IPS-20b (cell line): ENCODE data around the gene LGALSL.

Experiments used
- H3K27ac ChIP-seq: one replicate; pipeline ENCODE4 v1.5.1; 2013; ENCODE audit warnings: low read length
- H3K27me3 ChIP-seq: 2 replicates; pipeline ENCODE4 v1.6.1; 2013; ENCODE audit warnings: mild to moderate bottlenecking, low read length, inconsistent platforms; ENCODE audit not compliant: insufficient read depth
- H3K36me3 ChIP-seq: 2 replicates; pipeline ENCODE4 v1.6.1; 2013; ENCODE audit warnings: low read depth, mild to moderate bottlenecking, inconsistent platforms, low read length, moderate library complexity; ENCODE audit not compliant: insufficient read depth
- H3K4me1 ChIP-seq: 2 replicates; pipeline ENCODE4 v1.6.1; 2013; ENCODE audit warnings: mild to moderate bottlenecking, control low read depth, inconsistent platforms, low read length, moderate library complexity; ENCODE audit not compliant: insufficient read depth
- H3K4me3 ChIP-seq: 2 replicates; pipeline ENCODE4 v1.5.1; 2013; ENCODE audit warnings: mild to moderate bottlenecking, low read length, inconsistent platforms
- H3K9ac ChIP-seq: 2 replicates; pipeline ENCODE4 v1.6.1; 2013; ENCODE audit warnings: low read depth, mild to moderate bottlenecking, inconsistent platforms, low read length, moderate library complexity
- H3K9me3 ChIP-seq: 2 replicates; pipeline ENCODE4 v1.6.1; 2013; ENCODE audit warnings: mild to moderate bottlenecking, low read depth, low read length, inconsistent platforms; ENCODE audit not compliant: insufficient read depth

Gene LGALSL

DNA sequence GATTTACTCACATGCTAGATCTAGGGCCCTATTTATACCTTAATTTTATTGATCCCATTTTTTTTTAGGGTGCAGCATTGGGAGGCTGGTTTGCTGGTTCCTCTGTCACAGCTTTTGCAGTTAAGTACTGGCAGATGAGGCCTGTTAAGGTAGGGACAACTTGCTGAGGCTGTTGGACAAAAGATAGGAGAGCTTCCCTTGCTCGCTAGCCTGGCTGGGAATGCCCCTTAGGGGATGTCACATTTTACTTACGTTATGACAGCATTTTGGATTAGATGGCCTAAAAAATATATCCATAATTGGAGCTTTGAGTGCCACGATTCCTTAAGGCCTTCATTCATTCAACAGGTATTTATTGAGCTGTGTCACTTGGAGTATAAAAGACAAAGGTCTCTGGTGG lies 8.2 kb downstream of the LGALSL start:
- Histone ChIP-seq H3K4me3 (no peak overlapping the region), H3K27ac (no peak overlapping the region), H3K9me3 (no peaks in the 10 kb centered on the region), H3K4me1 (no peaks in the 10 kb centered on the region), H3K36me3 (peaks cover 33% of the 10 kb centered on the region), H3K9ac (no peak overlapping the region), H3K27me3 (no peaks in the 10 kb centered on the region)

DNA sequence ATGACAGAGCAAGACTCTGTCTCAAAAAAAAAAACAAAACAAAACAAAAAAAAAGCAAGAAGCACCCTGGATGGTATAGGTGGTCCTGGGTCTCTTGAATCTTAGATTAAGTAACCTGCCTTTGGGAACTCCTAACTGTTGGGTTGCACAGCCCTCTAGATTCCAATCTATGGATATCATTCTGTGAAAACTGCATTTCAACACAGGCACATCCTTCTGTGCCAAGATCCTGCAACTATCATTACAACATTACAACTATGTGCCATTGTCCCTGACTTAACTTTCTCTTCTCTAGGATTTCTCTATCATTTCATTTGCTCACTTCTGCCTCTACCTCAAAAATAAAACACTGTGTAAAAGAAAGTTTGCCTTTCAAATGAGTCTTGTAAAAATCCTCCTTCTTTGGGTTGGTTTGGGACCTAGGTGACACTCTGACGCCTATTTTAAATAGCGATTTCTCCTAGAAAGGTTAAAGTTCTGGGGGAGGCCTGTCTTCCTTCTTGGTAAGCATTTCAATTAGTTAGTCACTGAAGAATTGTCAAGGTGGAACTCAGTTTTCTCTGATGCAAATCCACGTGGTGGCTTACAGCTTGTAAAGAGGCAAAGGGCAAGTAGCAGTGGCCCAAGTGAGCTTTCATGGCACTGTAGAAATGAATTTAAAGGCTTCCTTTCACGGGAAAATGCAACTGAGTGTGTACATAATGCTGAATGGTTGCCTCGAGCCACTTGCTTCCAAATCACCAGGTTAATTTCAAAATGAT lies 9.2 kb downstream of the LGALSL start:
- Histone ChIP-seq H3K4me3 (no peak overlapping the region), H3K9me3 (no peaks in the 10 kb centered on the region), H3K4me1 (no peaks in the 10 kb centered on the region), H3K27me3 (no peaks in the 10 kb centered on the region), H3K27ac (no peak overlapping the region), H3K9ac (no peak overlapping the region), H3K36me3 (peaks cover 23% of the 10 kb centered on the region)

DNA sequence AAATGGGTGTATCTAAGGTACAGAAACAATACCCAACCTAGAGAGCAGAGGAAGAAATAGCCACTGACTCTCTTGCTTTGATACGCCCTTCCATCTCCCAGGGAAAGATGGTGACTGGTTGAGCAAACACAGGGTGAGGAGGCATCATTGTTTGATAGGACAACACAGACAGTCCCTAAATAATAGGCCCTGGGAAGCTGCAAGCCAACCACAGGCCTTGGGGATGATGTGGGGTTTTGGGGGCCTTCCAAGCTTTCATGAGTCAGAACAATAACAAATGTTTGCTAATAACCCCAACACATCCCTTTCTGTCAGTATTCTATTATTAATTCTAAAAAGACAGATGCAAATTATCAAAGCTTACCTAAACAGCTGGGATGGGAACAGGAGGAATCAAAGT lies 9.8 kb downstream of the LGALSL start:
- no peak overlapping the region for H3K9ac ChIP-seq

DNA sequence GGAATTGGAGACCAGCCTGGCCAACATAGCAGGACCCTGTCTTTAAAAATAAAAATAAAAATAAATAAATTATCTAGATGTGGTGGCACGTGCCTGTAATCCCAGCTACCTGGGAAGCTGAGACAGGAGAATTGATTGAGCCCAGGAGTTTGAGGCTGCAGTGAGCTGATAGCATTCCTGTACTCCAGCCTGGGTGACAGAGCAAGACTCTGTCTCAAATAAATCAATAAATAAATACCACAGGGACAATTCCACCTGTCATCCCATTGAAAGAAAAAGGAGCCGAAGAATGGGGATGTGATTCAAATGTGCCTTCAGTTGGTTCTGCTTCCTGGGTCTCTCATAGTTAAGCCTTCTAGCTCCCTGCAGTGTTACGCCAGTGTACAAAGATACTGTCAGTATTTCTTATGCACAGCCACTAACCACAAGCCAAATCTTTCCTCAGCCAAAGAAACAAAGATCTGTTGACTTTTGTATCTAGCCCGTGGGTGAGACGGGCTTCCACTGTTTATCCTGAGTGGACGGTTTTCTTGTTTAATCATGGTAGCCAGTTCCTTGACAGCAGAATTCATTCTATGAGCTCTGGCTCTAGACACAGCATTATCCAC lies 12.6 kb downstream of the LGALSL start:
- no peak overlapping the region for H3K4me3 ChIP-seq
- H3K36me3 ChIP-seq: no peaks in the 10 kb centered on the region
- no peak overlapping the region for H3K27ac ChIP-seq
- peaks cover 6% of the 10 kb centered on the region for H3K4me1 ChIP-seq
- no peaks in the 10 kb centered on the region for H3K27me3 ChIP-seq
- H3K9me3 ChIP-seq: no peaks in the 10 kb centered on the region
- no peak overlapping the region for H3K9ac ChIP-seq

More for the DNA sequence above, 9.8 kb downstream of the LGALSL start:
- no peaks in the 10 kb centered on the region for H3K4me1 ChIP-seq
- H3K9me3 ChIP-seq: no peaks in the 10 kb centered on the region
- no peak overlapping the region for H3K4me3 ChIP-seq
- no peaks in the 10 kb centered on the region for H3K27me3 ChIP-seq
- no peak overlapping the region for H3K27ac ChIP-seq
- H3K36me3 ChIP-seq: peaks cover 17% of the 10 kb centered on the region

DNA sequence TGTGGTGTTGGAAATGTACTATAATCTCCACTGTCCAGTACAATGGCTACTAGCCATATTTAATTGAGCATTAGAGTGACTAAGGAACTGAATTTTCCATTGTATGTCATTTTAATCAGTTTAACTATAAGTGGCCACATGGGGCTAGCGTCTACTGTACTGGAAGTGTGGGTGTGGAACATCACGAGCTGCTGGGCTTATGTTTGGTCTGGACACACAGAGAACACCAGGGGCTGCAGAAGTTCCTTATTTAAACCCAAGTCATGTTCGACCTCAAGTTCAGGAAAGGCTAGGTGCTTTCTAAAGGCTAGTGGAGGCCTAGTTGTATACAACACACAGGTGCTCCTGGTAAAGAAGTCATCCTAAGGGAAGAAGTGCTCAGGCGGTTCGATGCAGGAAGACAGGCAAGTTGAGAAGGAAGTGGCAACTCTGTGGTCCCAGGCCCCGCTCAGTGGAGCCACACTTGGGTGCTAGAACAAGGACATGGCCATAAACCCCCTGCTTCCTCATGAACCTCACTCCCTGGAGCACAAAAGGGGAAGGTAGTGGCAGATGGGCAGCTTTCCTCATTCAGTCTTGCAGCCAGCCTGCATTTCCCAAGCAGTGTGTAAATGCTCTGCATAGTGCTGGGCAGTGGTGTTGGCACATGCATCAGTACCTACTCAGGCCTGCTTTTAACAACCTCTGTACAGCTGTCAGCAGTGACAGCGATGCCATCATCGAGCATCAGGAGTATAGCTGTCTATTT lies 13.3 kb downstream of the LGALSL start:
- Histone ChIP-seq H3K36me3 (no peaks in the 10 kb centered on the region), H3K4me1 (peaks cover 6% of the 10 kb centered on the region), H3K27me3 (no peaks in the 10 kb centered on the region), H3K4me3 (no peak overlapping the region), H3K9ac (no peak overlapping the region), H3K27ac (no peak overlapping the region), H3K9me3 (no peaks in the 10 kb centered on the region)

DNA sequence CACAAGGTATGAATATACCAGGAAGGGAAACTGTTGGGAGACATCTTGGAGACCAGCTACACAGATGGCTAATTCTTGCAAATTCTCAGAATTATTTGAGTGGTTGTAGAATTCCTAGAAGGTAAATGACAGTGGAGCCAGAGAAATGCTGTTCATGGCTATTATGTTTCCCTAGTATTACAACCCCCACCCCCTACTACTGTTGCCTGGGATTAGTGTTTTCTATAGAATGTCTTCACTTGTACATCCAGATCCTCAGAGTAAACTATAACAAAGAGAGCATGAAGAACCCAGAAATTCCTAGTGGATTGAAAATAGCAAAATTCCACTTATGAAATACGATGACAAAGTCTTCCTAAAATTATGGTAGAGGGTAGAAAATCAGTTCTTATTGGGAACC lies 15.3 kb downstream of the LGALSL start:
- peaks cover 8% of the 10 kb centered on the region for H3K4me1 ChIP-seq

DNA sequence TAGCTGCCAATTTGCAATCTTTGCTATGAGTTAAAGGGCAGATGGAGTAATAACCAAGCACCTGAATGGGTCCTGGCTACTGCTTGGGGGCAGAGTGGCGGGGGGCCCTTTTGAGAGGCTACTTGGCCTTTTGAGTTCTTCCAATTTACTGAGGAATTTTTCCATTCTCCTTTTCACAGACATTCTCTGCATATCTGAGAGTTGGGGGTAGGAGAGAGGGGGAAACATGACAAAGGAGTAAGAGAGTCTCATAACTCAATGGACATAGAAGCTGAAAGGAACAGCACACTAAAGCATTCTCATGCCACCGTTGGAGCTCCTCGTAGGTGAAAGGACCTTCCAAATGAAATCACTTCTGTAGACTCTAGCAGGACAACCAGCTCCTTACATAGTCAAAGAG lies 16.1 kb downstream of the LGALSL start:
- no peak overlapping the region for H3K9ac ChIP-seq
- H3K27me3 ChIP-seq: no peaks in the 10 kb centered on the region
- H3K36me3 ChIP-seq: no peaks in the 10 kb centered on the region
- no peak overlapping the region for H3K27ac ChIP-seq
- no peak overlapping the region for H3K4me3 ChIP-seq
- peaks cover 13% of the 10 kb centered on the region for H3K4me1 ChIP-seq
- no peaks in the 10 kb centered on the region for H3K9me3 ChIP-seq

More for the DNA sequence above, 15.3 kb downstream of the LGALSL start:
- H3K27me3 ChIP-seq: no peaks in the 10 kb centered on the region
- H3K9ac ChIP-seq: no peak overlapping the region
- no peaks in the 10 kb centered on the region for H3K36me3 ChIP-seq
- no peak overlapping the region for H3K27ac ChIP-seq
- no peak overlapping the region for H3K4me3 ChIP-seq
- H3K9me3 ChIP-seq: no peaks in the 10 kb centered on the region

DNA sequence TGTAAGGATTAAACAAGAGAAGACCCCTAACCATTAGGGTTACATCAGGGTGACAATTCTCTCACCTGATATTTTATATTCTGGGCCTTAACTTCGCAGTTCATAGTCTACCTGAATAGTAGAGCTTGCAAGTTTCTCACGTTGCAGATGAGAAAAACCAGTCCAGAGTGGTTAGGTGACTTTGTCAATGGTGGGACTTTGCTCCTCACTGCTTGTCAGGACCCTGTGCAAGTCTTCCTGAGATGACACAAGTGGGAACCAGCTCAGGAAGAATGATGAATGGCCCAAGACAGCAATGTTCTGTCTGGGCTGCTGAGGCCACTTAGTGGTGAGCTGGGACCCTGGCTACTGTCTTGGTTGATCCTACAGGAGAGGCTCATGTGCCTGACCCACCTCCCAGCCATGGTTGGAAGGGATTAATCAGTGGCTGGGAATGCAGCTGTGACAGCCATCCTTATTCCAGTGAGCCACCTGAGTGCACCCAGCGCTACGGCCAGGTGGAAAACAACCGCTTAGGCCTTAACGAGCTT lies 16.9 kb downstream of the LGALSL start:
- Histone ChIP-seq H3K36me3 (no peaks in the 10 kb centered on the region), H3K9ac (no peak overlapping the region), H3K4me3 (no peak overlapping the region), H3K9me3 (no peaks in the 10 kb centered on the region), H3K4me1 (peaks cover 13% of the 10 kb centered on the region), H3K27ac (no peak overlapping the region), H3K27me3 (no peaks in the 10 kb centered on the region)

DNA sequence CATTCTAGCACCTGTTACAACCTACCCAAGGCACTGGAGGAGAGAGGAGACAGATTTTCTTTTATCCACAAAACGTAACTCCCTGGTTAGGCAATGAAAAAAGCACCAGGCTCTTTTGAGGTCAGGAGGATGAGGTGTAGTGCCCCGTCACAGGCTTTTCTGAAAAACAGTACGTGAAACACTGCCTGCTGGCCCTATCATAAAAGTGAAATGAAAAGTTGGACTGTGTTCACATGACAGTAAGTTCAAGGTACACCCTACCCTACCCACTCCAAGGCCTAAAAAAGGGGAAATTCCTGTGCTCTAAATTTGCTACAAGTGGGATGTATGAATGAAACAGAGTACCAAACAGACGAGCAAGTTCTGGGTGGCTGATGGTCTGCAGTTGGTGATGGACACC lies 17.6 kb downstream of the LGALSL start:
- H3K9me3 ChIP-seq: no peaks in the 10 kb centered on the region

DNA sequence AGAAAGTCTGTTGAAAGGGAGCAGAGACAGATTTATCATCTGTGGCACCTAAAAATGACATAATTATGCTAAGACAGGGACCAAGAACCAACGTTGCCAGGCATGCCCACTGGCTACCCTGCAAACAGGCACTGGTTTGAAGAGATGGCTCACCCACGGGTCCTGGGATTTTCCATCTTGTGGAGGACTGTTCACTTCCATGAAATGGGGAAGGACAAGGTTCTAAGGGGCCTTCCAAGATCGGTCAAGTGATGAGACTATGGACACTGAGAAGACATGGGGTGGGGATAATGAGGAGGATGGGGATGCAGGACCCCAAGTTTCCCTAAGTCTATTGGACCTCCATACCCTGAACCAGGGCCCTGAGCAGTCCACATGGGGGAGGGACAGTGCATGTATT lies 18.9 kb downstream of the LGALSL start:
- H3K9ac ChIP-seq: no peak overlapping the region

More for the DNA sequence above, 17.6 kb downstream of the LGALSL start:
- Histone ChIP-seq H3K9ac (no peak overlapping the region), H3K4me3 (no peak overlapping the region), H3K36me3 (no peaks in the 10 kb centered on the region), H3K4me1 (peaks cover 13% of the 10 kb centered on the region), H3K27me3 (no peaks in the 10 kb centered on the region), H3K27ac (no peak overlapping the region)

DNA sequence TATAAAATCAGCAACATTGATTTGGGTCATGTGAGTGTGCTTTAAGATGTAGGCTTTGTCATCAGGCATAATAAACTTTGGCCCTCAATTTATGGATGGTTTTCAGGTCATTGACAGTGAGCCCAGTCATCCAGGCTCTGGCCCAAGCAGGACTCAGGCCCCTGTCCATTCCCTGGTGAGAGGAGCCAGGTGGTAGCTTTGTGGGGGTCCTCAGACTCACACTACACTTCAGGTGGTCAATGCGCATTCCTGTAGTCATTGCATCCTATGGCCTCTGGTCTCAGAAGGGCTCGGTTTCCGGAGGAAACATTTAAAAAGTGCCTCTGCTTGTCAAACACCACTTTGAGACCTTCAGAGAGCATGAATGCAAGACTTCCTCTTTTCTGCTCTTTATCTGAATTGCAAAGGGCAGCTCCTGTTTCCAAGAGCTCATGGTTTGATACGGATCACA lies 20.2 kb downstream of the LGALSL start:
- no peaks in the 10 kb centered on the region for H3K27me3 ChIP-seq
- H3K9ac ChIP-seq: no peak overlapping the region
- no peak overlapping the region for H3K27ac ChIP-seq
- H3K9me3 ChIP-seq: no peaks in the 10 kb centered on the region
- H3K4me3 ChIP-seq: no peak overlapping the region
- H3K36me3 ChIP-seq: no peaks in the 10 kb centered on the region
- H3K4me1 ChIP-seq: peaks cover 13% of the 10 kb centered on the region

More for the DNA sequence above, 18.9 kb downstream of the LGALSL start:
- no peak overlapping the region for H3K27ac ChIP-seq
- no peak overlapping the region for H3K4me3 ChIP-seq
- no peaks in the 10 kb centered on the region for H3K9me3 ChIP-seq
- peaks cover 13% of the 10 kb centered on the region for H3K4me1 ChIP-seq
- H3K36me3 ChIP-seq: no peaks in the 10 kb centered on the region
- H3K27me3 ChIP-seq: no peaks in the 10 kb centered on the region
